GM21825 (cell line): ENCODE data around the gene PRICKLE3.

Experiments
- ATAC-seq: cut with Tn5 transposase; IDR thresholded peaks from one replicate; pipeline ENCODE4 v1.9.1; 2021; ENCODE audit warnings: mild to moderate bottlenecking, moderate library complexity; ENCODE audit not compliant: unreplicated experiment

Gene PRICKLE3

GRCh38 chrX:49209434-49210251, 23.5 kb upstream of the PRICKLE3 start:
- no peak for ATAC-seq

DNA sequence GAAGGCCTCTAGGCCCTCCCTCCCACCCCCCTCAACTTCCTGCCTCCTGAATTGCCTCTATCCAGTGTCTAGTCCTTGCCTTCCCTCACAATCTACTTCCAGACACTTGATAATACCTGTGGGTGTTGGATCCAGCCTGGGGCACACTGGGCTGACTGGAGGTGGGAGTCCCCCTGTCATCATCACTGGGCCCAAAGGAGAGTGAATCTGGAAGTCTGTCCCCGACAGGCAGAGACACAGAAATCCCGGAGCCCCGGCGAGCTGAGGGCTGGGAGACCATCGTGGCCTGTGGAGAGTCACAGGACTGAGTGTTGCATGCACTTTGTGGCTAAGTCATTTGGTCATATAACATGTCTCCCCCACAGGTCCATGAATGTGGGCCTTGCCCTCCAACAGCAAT, 22.2 kb upstream of the PRICKLE3 start:
- ATAC-seq: no peak

GRCh38 chrX:49206543-49206942, 20.4 kb upstream of the PRICKLE3 start:
- ATAC-seq: no peak

DNA sequence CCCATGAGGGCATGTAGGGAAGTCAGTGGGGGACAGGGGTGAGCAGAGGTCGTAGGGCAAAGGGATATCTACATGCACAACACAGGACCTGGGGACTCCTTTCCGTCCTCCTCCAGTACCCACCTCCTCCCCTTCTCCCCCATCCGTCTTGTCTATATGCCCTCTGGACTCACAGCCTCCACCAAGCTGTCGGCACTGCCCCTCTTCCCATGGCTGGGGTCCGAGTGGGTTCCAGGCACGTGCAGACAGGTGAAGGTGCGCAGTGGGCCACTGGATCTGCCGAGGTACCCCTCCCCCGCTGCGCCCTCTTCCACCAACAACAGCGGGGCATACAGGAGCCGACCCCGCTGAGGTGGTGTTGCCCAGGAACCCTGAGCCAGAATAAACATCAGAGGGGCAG, 19.3 kb upstream of the PRICKLE3 start:
- no peak for ATAC-seq

- no peak for ATAC-seq
These were observed 18.5 kb upstream of the PRICKLE3 start for GRCh38 chrX:49204709-49205108.

DNA sequence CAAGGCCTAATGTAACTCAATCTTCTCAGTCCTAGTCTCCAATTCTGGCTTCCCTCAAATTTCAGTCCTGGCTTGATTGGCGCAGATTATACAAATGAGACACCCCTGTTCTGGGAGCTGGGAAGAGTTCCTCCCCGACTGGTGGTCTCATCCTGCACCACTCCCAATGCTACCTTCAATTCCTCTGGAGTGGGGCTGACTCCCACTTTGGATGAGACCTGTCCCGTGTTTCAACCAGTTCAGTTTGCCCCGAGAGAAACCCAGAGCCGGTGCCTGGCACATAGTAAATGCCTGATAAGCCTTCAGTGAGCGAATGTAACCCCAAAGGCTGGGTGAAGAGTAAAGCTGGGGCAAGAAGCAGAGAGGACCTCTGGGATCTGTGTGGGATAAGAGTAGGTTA, 17.8 kb upstream of the PRICKLE3 start:
- ATAC-seq: no peak

DNA sequence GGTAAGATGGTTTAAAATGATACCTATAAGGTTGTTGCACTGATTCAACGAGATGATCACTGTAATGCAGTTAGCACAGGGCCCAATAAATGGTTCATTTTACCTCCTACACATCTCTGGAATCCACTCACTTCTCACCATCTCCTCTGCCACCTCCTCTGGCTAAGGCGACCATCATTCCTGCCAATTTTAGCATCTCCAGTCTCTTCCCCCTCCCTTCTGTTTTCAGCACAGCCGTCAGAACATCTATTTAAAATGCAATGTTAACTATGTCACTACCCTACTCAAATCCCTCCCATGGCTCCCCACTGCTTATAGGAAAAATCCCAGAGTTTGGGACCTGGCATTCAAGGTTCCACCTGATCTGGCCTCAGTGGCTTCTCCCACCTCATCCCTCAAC, 17.4 kb upstream of the PRICKLE3 start:
- no peak for ATAC-seq

DNA sequence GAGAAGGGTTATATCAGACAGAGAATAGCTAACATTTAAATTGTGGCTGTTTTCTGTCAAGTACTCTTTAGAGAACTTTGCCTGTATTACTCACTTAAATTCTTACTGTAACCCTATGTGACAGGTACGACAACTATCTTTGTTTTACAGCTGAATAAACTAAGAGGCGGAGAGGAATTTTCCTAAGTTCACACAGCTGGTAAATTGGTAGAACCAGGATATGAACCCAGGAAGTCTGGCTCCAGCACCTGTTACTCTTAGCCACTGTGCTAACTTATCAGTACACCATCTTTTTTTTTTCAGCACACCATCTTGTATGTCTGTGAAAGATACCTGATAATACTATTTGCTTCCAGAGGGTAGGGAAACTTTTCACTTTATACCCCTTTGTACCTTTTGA, 15.8 kb upstream of the PRICKLE3 start:
- no peak for ATAC-seq

DNA sequence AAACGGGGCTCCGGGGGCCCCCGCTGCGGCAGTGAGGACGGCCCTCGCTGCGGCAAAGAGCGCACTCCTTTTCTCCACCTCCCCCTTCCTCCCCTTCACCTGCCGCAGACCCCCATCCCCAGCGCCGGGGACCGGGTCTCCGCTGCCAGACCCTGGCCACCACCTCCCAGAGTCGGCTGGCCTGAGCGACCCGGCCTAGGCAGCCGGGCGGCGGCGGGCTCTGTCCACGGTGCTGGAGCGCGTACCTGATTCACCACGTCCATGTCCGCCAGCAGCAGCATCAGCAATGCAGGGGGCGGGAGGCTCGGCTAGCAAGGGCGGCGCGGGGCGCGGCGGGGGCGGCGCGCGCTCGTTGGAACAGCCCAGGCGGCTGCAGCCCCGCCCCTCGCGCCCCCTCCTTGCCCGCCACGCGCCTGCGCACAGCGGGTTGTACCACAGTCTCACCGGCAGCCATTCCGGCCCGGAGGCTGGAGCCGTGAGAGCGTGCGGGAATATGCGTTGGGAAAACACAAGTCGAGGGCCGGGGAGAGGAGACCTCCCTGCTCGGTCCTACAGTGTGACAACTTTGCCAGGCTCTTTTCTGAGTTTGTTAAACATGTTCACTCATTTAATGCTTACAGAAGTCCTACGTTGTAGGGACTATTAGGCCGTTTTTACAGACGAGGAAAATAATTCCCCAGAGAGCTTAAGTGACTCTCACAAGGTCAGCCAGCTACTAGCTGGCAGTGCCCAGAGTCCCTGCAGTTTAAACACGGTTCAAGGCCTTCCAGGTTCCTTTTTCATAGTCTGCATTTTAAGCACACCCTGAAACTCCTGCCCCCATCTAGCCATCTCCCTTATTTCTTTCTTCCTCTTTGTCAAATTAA, 14.0 kb upstream of the PRICKLE3 start, which contains the start of gene SYP:
SYP (minus strand) TSS at position 288 of the 866 bp plus-strand sequence; CDS start at position 281, 7 bp downstream.
- ATAC-seq: peak; percentile 94

DNA sequence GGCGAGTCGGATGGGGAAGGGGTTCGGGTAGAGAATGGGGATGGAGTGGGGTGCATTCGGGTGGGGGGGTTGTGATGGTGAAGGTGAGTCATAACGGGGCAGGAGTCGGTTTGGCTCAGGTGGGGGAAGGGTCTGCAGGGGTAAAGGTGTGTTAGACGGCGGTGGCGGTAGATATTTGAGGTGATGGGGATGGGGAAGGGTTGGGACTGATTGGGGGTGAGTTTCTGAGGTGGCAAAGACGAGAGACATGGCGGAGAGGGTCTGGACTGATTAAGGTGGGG, 13.1 kb upstream of the PRICKLE3 start:
- ATAC-seq: no peak

DNA sequence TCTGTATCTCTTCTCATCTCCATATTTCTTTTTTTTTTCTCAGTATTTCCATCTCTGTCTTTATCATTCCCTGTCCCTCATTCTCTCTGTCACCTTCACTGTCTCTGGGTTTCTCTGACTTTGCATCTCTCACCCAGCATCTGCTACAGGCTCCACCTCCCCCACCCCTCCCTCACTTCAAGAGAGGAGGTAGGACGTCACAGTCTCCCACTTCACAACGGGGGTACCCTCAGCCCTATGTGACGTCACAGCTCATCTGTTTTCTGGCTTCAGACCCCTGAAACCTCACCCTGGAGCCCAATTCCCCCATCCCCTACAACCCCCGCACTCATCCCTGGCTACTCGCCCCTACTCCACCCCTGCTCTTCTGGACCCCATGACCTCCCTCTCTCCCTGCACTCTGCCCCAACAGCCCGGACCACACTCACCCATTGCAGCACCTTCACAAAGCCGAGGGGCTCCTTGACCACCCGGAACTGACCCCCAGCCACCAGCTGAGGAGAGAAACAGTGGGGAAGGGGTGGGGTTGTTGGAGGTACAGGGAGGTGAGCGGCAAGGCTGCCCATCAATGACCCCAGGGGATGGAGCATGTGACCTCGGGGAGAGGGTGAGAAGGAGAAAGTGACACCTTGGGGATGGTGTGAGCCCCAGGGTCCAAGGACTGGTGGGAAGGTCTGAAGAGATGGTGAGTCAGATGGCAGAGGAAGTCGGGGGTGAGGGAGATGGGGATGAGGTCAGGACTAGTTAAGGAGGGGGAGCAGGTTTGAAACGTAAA, 12.6 kb upstream of the PRICKLE3 start:
- ATAC-seq: no peak

DNA sequence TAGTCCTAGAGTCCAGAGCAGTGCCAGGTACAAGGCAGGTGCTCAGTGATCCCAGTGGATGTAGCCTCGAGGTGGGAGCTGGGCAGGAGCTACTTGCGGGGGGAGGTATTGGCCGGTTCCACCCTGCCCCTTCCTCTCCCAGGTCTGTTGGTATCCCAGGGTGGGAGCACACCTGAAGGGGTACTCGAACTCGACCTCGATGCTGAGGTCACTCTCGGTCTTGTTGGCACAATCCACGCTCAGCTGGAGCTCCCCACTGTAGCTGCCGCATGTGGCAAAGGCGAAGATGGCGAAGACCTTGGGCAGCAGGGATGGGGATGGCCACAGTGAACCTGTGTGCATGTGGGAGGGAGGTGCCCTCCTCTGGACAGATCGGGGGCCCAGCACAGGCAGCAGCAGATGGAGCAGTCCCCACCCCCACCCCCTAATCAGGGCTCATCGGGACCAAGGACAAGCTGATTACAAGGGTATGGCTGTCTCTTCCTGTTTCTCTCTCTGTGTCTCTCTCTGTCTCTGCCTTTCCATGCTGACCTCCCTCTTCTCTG, 11.4 kb upstream of the PRICKLE3 start:
- ATAC-seq: no peak

GRCh38 chrX:49193542-49193964, 7.4 kb upstream of the PRICKLE3 start:
- no peak for ATAC-seq

DNA sequence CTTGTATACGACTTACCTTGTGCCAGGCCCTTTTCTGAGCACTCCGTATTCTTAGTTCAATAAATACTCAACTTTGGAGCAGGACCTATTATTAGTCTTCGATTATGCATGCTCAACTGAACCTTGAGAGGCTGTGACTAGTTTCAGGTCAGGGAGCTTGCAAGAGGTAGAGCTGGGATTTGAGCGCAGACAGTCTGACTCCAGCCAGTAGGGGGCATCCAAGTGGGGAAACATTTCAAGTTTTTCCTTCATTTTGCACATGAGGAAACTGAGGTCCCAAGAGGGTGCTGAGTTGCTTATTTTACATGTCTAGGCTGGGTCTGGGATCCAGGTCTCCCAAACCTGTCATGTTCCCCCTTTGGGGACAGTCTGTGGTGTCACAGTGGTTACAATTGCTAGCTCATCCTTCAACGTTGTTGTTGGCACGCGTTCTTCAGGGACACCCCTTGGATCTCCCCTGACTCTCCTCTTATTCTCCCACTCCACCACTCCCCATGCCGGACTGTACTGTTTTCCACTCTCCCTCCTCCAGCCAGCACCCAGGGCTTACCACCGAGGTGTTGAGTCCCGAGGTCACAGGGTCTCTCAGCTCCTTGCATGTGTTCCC, 6.7 kb upstream of the PRICKLE3 start:
- ATAC-seq: no peak

DNA sequence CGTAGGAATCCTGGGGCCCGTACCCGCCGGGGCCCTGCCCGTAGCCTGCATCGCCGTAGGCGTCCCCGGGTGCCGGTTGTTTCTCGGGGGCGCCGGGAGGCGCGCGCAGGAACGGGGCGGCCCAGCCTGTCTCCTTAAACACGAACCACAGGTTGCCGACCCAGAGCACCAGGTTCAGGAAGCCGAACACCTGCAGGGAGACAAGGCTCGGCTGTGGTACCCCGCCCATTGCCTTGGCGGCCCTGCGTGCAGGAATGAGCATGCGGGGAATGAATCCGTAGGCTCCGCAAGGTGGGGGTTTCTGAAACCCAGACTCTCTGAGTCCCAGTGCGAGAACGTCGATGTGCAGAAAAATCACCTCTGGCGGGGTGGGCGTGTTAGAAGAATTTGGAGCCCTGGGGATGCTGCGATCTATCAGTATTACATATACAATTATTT, 5.4 kb upstream of the PRICKLE3 start:
- ATAC-seq: peak; percentile 15

- ATAC-seq: peak; percentile 87
These were observed 4.8 kb upstream of the PRICKLE3 start for GRCh38 chrX:49190821-49191573.

DNA sequence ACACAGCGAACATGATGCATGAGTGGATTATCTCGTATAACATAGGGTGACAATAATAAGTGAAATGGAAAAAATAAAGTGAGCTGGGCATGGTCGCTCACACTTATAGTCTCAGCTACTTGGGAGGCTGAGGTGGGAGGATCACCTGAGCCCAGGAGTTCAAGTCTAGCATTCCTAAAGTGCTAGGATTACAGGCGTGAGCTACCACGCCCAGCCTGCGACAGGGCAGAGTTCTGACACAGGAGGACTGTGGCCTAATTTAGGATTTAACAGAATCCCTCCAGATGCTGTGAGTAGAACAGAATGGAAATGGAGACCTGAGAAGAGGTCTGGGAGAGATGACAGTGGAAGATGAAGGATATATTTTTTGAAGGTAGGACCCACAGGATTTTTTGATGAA, 3.4 kb upstream of the PRICKLE3 start:
- ATAC-seq: no peak

DNA sequence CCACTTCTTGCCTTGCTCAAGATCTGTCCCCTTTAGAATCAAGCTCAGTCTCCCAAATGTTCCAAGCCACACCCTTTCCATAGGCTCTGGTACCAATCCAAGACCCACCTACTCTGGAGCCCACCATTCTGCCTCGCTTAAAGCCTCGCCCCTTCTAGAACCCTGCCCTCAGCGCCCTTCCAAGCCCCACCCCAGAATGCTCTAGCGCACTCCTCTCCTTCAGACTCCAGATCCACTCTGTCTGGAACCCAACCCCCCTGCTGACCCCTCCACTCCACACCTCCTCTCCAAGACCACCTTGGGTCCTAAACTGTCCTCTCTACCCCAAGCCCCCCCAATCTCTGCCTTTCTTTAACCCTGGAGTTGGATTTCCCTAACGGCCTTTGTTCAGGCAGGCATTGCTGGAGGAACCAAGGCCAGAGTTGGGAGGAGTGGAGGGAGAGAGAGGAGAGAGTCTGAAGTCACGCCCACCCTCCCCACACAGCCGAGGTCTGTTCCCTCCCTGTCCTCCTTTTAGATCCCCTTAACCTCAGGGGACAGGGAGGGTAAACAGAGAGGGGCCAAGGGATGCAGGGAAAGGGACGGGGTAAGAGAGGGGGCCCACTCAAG, 2.4 kb upstream of the PRICKLE3 start:
- ATAC-seq: no peak

- no peak for ATAC-seq
These were observed 1.4 kb upstream of the PRICKLE3 start for GRCh38 chrX:49187526-49187925.

GRCh38 chrX:49187028-49187394, 838 bp upstream of the PRICKLE3 start:
- no peak for ATAC-seq
